ENCODE measurements around the gene ZNF217.

ZNF217 gene

GRCh38 chr20:53576195-53576580 is 17.5 kb downstream of the ZNF217 start:
- DNase-seq (ENCODE audit: extremely low spot score): no peak
- TF ChIP-seq, protein P1, sequence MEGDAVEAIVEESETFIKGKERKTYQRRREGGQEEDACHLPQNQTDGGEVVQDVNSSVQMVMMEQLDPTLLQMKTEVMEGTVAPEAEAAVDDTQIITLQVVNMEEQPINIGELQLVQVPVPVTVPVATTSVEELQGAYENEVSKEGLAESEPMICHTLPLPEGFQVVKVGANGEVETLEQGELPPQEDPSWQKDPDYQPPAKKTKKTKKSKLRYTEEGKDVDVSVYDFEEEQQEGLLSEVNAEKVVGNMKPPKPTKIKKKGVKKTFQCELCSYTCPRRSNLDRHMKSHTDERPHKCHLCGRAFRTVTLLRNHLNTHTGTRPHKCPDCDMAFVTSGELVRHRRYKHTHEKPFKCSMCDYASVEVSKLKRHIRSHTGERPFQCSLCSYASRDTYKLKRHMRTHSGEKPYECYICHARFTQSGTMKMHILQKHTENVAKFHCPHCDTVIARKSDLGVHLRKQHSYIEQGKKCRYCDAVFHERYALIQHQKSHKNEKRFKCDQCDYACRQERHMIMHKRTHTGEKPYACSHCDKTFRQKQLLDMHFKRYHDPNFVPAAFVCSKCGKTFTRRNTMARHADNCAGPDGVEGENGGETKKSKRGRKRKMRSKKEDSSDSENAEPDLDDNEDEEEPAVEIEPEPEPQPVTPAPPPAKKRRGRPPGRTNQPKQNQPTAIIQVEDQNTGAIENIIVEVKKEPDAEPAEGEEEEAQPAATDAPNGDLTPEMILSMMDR (IDR thresholded peaks at IDR 0.05; ENCODE audit: control extremely low read depth, extremely low read depth, low read depth, missing control alignments): no peak
- POLR2A ChIA-PET: no interaction called here
- CTCF ChIA-PET: interaction anchor here (1.1 to 2.4 kb wide), 3 partner anchors 340 to 363 kb away, joined by 3 to 11 read pairs (median 8); no protein-coding TSS in a partner anchor

- TF ChIP-seq, protein P1 (IDR thresholded peaks at IDR 0.05; ENCODE audit: control extremely low read depth, extremely low read depth, low read depth, missing control alignments): no peak
- CTCF ChIA-PET: interaction anchor here (0.7 to 1.1 kb wide), 3 partner anchors 316 to 364 kb away, joined by 3 to 6 read pairs (median 3); no protein-coding TSS in a partner anchor
- POLR2A ChIA-PET: no interaction called here
Observed at GRCh38 chr20:53575481-53576194, 18.0 kb downstream of the ZNF217 start.

GRCh38 chr20:53574819-53575218 is 18.8 kb downstream of the ZNF217 start:
- TF ChIP-seq, protein P1 (IDR thresholded peaks at IDR 0.05; ENCODE audit: control extremely low read depth, extremely low read depth, low read depth, missing control alignments): no peak
- CTCF ChIA-PET: interaction anchor here (1.1 kb wide), 1 partner anchor 365 kb away, joined by 6 read pairs; no protein-coding TSS in a partner anchor
- POLR2A ChIA-PET: no interaction called here
- DNase-seq (ENCODE audit: extremely low spot score): no peak

More at GRCh38 chr20:53575481-53576194, 18.0 kb downstream of the ZNF217 start:
- DNase-seq (ENCODE audit: extremely low spot score): no peak

- TF ChIP-seq, protein P1 (IDR thresholded peaks at IDR 0.05; ENCODE audit: control extremely low read depth, extremely low read depth, low read depth, missing control alignments): no peak
- CTCF ChIA-PET: no interaction called here
- POLR2A ChIA-PET: no interaction called here
- no peak for DNase-seq (ENCODE audit: extremely low spot score)
Observed at GRCh38 chr20:53574259-53574789, 19.3 kb downstream of the ZNF217 start.

DNA sequence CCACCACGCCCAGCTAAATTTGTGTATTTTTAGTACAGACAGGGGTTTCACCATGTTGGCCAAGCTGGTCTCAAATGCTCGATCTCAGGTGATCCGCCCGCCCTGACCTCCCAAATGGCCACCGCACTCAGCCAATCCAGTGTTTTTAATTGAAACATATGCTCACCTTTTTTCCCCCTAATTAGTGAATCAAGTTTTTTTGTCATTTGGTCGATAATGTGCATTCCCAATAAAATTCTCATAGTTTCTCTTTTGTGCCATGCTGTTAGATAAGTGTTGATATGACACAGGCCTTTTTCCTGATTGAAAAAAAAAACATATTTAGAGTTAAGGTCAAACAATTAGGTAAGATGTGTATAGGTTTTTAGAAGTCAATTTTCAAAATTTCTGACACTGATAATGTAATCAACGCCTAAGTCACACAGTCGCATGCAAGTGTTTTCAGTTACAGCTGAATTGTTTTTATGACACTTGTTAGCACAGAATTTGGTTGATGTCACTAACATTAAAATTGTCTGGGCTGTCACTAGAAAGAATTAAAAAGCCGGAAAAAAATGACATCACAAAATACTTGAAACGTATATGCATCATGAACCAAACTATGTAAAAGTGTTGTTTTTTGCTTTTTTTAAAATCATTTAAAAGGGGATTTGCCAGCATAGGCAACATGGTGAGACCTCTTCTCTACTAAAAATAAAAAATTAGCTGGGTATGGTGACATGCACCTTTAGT is 21.9 kb downstream of the ZNF217 start:
- ChIA-PET POLR2A (interaction anchor here (0.5 kb wide), 1 partner anchor 27 kb away, joined by 5 read pairs; no protein-coding TSS in a partner anchor), CTCF (interaction anchor here (0.9 to 1.8 kb wide), 3 partner anchors 15 to 368 kb away, joined by 3 to 4 read pairs (median 3); no protein-coding TSS in a partner anchor)
- TF ChIP-seq, protein P1 (IDR thresholded peaks at IDR 0.05; ENCODE audit: control extremely low read depth, extremely low read depth, low read depth, missing control alignments): no peak
- no peak for DNase-seq (ENCODE audit: extremely low spot score)
